ENCODE measurements around the gene DMGDH. TPM values are rescaled to one million over a fixed set of nuclear protein-coding genes. Genes with fewer than 3 reads are reported as not detected.

The DMGDH gene
- total RNA-seq, 3 donors from 2014 or later = 1.5 to 12.5 (median 2.9) TPM

GRCh38 chr5:78997090-78997489, 72.4 kb downstream of the DMGDH start:
- no peak for TF ChIP-seq POLR2A (IDR thresholded peaks at IDR 0.05)
- TF ChIP-seq CTCF (IDR thresholded peaks at IDR 0.05) = no peak
- no peak for TF ChIP-seq POLR2AphosphoS5 (IDR thresholded peaks at IDR 0.05)
- Histone ChIP-seq H3K27me3 (no peaks in the 10 kb centered on the region), H3K4me1 (no peaks in the 10 kb centered on the region), H3K4me3 (no peak overlapping the region), H3K36me3 (no peaks in the 10 kb centered on the region), H3K27ac (no peak overlapping the region), H3K9me3 (no peaks in the 10 kb centered on the region)
- DNase-seq (ENCODE audit: low spot score in 2 of 2) = no peak
- intact Hi-C loops (cut with DNase I; ENCODE audit: low total_unique reads) = no loop called here

GRCh38 chr5:78995521-78996007, 73.9 kb downstream of the DMGDH start:
- H3K27me3 ChIP-seq = no peaks in the 10 kb centered on the region
- H3K9me3 ChIP-seq = no peaks in the 10 kb centered on the region
- no peak overlapping the region for H3K4me3 ChIP-seq
- no peak for DNase-seq (ENCODE audit: low spot score in 2 of 2)
- H3K36me3 ChIP-seq = no peaks in the 10 kb centered on the region
- H3K27ac ChIP-seq = no peak overlapping the region
- H3K4me1 ChIP-seq = no peaks in the 10 kb centered on the region
- intact Hi-C loops (cut with DNase I; ENCODE audit: low total_unique reads) = no loop called here
- TF ChIP-seq CTCF (IDR thresholded peaks at IDR 0.05) = no peak
- TF ChIP-seq POLR2AphosphoS5 (IDR thresholded peaks at IDR 0.05) = no peak
- TF ChIP-seq POLR2A (IDR thresholded peaks at IDR 0.05) = no peak

- H3K27me3 ChIP-seq = no peaks in the 10 kb centered on the region
- H3K36me3 ChIP-seq = no peaks in the 10 kb centered on the region
- intact Hi-C loops (cut with DNase I; ENCODE audit: low total_unique reads) = no loop called here
- H3K4me3 ChIP-seq = no peak overlapping the region
- H3K9me3 ChIP-seq = no peaks in the 10 kb centered on the region
- H3K4me1 ChIP-seq = no peaks in the 10 kb centered on the region
- no peak overlapping the region for H3K27ac ChIP-seq
- TF ChIP-seq POLR2AphosphoS5 (IDR thresholded peaks at IDR 0.05) = no peak
- no peak for TF ChIP-seq POLR2A (IDR thresholded peaks at IDR 0.05)
- no peak for TF ChIP-seq CTCF (IDR thresholded peaks at IDR 0.05)
- no peak for DNase-seq (ENCODE audit: low spot score in 2 of 2)
These were observed 76.3 kb downstream of the DMGDH start for GRCh38 chr5:78993165-78993564.

- H3K27ac ChIP-seq = no peak overlapping the region
- TF ChIP-seq POLR2AphosphoS5 (IDR thresholded peaks at IDR 0.05) (no peak), CTCF (IDR thresholded peaks at IDR 0.05) (no peak), POLR2A (IDR thresholded peaks at IDR 0.05) (no peak)
- H3K9me3 ChIP-seq = no peaks in the 10 kb centered on the region
- no peaks in the 10 kb centered on the region for H3K36me3 ChIP-seq
- no peak overlapping the region for H3K4me3 ChIP-seq
- intact Hi-C loops (cut with DNase I; ENCODE audit: low total_unique reads) = no loop called here
- H3K4me1 ChIP-seq = no peaks in the 10 kb centered on the region
- H3K27me3 ChIP-seq = no peaks in the 10 kb centered on the region
- DNase-seq (ENCODE audit: low spot score in 2 of 2) = no peak
These were observed 77.3 kb downstream of the DMGDH start for GRCh38 chr5:78992146-78992545.

- intact Hi-C loops (cut with DNase I; ENCODE audit: low total_unique reads) = no loop called here
- Histone ChIP-seq H3K27ac (no peak overlapping the region), H3K36me3 (no peaks in the 10 kb centered on the region), H3K9me3 (no peaks in the 10 kb centered on the region), H3K4me3 (no peak overlapping the region), H3K4me1 (no peaks in the 10 kb centered on the region), H3K27me3 (no peaks in the 10 kb centered on the region)
- DNase-seq (ENCODE audit: low spot score in 2 of 2) = no peak
- TF ChIP-seq POLR2AphosphoS5 (IDR thresholded peaks at IDR 0.05) = no peak
- TF ChIP-seq CTCF (IDR thresholded peaks at IDR 0.05) = no peak
- TF ChIP-seq POLR2A (IDR thresholded peaks at IDR 0.05) = no peak
These were observed 80.4 kb downstream of the DMGDH start for GRCh38 chr5:78989080-78989479.
